ENCODE measurements around the gene VMAC. TPM values are rescaled to one million over a fixed set of nuclear protein-coding genes. Genes with fewer than 3 reads are reported as not detected.

VMAC gene
- total and polyA plus RNA-seq, 2 of the 13 experiments (the other 11 are each of a cell fraction or from before 2014, with no cell fraction given) = 2.4 TPM

GRCh38 chr19:5908773-5909442, 4.2 kb downstream of the VMAC start (continued):
- TF ChIP-seq, protein P1, sequence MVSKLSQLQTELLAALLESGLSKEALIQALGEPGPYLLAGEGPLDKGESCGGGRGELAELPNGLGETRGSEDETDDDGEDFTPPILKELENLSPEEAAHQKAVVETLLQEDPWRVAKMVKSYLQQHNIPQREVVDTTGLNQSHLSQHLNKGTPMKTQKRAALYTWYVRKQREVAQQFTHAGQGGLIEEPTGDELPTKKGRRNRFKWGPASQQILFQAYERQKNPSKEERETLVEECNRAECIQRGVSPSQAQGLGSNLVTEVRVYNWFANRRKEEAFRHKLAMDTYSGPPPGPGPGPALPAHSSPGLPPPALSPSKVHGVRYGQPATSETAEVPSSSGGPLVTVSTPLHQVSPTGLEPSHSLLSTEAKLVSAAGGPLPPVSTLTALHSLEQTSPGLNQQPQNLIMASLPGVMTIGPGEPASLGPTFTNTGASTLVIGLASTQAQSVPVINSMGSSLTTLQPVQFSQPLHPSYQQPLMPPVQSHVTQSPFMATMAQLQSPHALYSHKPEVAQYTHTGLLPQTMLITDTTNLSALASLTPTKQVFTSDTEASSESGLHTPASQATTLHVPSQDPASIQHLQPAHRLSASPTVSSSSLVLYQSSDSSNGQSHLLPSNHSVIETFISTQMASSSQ (IDR thresholded peaks at IDR 0.05; ENCODE audit: low read depth) = no peak
- TF ChIP-seq, protein P1 (CRISPR knock-in tag; IDR thresholded peaks at IDR 0.05; ENCODE audit: borderline replicate concordance) = peak; percentile 41; the same call in 1 of the 2 replicates
- TF ChIP-seq ZNF546 (CRISPR knock-in tag; conservative IDR thresholded peaks at IDR 0.05) (no peak), ZNF567 (CRISPR knock-in tag; IDR thresholded peaks at IDR 0.05; ENCODE audit: borderline replicate concordance) (no peak; the same call in 1 of the 2 replicates), TAF15 (IDR thresholded peaks at IDR 0.05; ENCODE audit: low read depth, low read length, poor library complexity, severe bottlenecking) (no peak), ZBTB20 (CRISPR knock-in tag; IDR thresholded peaks at IDR 0.05; ENCODE audit: borderline replicate concordance, low read depth) (no peak), ZBTB40 (IDR thresholded peaks at IDR 0.05) (no peak), ZBTB40 (CRISPR knock-in tag; IDR thresholded peaks at IDR 0.05) (peak; percentile 71), ZNF570 (CRISPR knock-in tag; IDR thresholded peaks at IDR 0.05; ENCODE audit: borderline replicate concordance) (no peak), GPBP1L1 (CRISPR knock-in tag; IDR thresholded peaks at IDR 0.05) (no peak), CEBPB (IDR thresholded peaks at IDR 0.05; ENCODE audit: borderline replicate concordance, low read depth, low read length) (peak; percentile 90), RFX3 (CRISPR knock-in tag; IDR thresholded peaks at IDR 0.05) (no peak), TSC22D2 (CRISPR knock-in tag; IDR thresholded peaks at IDR 0.05; ENCODE audit: borderline replicate concordance) (no peak)
- TF ChIP-seq, protein P2, sequence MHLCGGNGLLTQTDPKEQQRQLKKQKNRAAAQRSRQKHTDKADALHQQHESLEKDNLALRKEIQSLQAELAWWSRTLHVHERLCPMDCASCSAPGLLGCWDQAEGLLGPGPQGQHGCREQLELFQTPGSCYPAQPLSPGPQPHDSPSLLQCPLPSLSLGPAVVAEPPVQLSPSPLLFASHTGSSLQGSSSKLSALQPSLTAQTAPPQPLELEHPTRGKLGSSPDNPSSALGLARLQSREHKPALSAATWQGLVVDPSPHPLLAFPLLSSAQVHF (CRISPR knock-in tag; IDR thresholded peaks at IDR 0.05) = no peak
